Daoy (cell line): ENCODE measurements around the gene DIAPH2. TPM values are rescaled to one million over a fixed set of nuclear protein-coding genes. Genes with fewer than 3 reads are reported as not detected.

Experiments used
- DNase-seq: peaks from one replicate; pipeline ENCODE4 v3.0.0-alpha.2; 2015; ENCODE audit warnings: low read depth
- total RNA-seq: library from RNA; depleted of rRNA; stranded (reverse); fragments of >200 nt; shearing (Covaris generic); gene quantifications from 2 replicates; pipeline ENCODE4 v1.2.3, GENCODE V29; 2014

Gene DIAPH2
- total RNA-seq, 1 experiment from 2014 or later: 8.0 TPM

- peak; percentile 33 for DNase-seq
Measured at GRCh38 chrX:97563531-97564133, 879.0 kb downstream of the DIAPH2 start.

GRCh38 chrX:97564496-97564895 lies 879.9 kb downstream of the DIAPH2 start:
- DNase-seq: no peak

DNA sequence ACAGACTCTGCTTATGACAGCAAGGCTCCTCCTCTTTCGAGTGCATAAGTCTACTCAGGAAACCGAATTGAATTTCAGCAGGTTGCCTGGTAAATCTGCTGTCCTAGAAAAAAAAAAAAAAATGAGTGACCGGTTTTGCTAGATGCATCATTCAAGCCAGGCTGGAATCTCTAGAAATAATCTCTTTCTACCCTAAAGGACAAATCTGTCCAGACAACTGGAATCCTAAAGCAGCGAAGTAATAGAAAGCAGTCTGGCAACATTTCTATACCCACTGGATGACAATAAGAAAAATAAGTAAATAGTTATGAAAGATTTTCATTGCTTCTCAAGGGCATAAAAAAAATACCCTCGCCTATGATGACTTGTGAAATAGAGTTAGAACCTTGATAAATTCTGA lies 902.5 kb downstream of the DIAPH2 start:
- no peak for DNase-seq

- no peak for DNase-seq
Measured at GRCh38 chrX:97594646-97595224, 910.1 kb downstream of the DIAPH2 start.

GRCh38 chrX:97597954-97598353 lies 913.3 kb downstream of the DIAPH2 start:
- DNase-seq: no peak

GRCh38 chrX:97602465-97603258 lies 918.0 kb downstream of the DIAPH2 start:
- DNase-seq: no peak

DNA sequence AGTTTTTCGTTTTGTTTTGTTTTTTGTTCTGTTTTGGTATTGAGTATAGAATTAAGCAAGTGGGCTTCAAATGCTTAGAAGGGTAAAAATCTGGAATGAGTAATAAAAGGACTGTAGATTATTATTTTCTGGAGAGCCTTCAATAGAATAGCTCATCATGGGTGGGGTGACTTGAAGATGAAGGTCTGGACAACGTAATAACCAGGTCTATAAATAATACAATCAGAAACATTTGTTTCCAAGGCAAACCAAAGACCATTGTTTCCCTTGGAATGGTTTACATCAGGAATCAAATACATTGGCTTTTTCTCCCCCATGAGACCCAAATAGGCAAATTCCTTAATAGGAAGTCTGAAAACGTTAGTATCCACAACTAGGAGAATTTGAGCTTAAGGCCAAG lies 920.6 kb downstream of the DIAPH2 start:
- DNase-seq: no peak

DNA sequence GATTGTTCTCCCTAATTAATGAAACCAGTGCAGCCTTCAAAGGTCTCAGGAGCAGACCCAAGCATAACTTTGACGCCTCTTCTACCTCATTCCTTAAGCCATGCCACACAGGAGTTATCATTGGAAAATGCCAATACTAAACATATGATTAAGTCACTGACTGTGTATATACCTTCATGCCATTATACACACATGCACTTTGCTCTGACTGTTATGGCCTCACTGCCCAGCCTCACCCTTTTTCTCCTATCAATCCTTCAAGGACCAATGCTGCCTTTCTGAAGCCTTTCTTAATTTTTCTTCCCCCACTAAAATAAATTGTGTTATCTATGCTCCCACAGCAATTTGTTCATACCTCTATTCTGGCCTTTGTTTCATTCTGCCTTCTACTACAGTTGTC lies 924.7 kb downstream of the DIAPH2 start:
- no peak for DNase-seq

GRCh38 chrX:97609938-97610337 lies 925.3 kb downstream of the DIAPH2 start:
- no peak for DNase-seq

- peak; percentile 54 for DNase-seq
Measured at GRCh38 chrX:97616883-97617530, 932.4 kb downstream of the DIAPH2 start.

DNA sequence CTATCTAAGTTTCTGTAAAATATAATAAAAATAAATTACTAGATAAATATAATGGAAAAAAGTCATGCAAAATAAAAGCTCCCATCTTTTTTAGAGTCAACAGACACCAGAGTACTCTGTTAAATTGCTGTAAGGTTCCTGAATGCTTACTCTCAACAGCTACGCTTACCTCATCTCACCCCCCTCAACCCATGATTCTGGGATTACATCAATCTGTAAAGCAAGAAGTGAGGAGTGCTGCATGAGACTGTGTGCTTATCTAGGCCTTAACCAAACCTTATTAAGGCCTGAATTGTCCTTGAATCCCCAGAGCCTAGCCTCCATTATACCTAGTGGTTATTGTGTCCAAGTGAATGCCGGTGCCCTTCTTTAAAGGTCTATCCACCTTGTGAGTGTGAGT lies 934.9 kb downstream of the DIAPH2 start:
- no peak for DNase-seq

- DNase-seq: no peak
Measured at GRCh38 chrX:97622111-97622510, 937.5 kb downstream of the DIAPH2 start.

- DNase-seq: no peak
Measured at GRCh38 chrX:97628326-97628725, 943.7 kb downstream of the DIAPH2 start.

- no peak for DNase-seq
Measured at GRCh38 chrX:97628807-97629596, 944.4 kb downstream of the DIAPH2 start.

GRCh38 chrX:97629597-97629985 lies 944.9 kb downstream of the DIAPH2 start:
- no peak for DNase-seq

- DNase-seq: no peak
Measured at GRCh38 chrX:97633798-97634197, 949.2 kb downstream of the DIAPH2 start.

GRCh38 chrX:97636473-97637140 lies 952.0 kb downstream of the DIAPH2 start:
- DNase-seq: no peak

DNA sequence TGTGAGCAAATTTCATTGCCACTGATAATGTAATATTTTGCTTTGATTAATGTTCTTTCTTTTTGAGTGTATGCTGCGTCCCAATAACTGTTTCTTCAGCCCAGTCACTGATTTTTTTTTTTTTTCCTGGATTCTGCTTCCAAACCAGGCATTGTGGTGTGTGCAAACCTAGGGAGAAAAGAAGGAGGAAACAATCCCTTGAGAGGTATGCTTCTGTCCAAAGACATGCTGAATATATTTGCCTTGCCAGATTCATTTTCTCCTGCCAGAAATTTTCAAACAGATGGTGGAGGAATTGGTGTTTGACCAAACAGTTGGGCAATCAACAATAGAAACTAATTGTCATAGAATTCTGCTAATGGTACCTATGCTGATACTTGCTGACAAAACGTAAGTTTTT lies 952.6 kb downstream of the DIAPH2 start:
- DNase-seq: no peak

DNA sequence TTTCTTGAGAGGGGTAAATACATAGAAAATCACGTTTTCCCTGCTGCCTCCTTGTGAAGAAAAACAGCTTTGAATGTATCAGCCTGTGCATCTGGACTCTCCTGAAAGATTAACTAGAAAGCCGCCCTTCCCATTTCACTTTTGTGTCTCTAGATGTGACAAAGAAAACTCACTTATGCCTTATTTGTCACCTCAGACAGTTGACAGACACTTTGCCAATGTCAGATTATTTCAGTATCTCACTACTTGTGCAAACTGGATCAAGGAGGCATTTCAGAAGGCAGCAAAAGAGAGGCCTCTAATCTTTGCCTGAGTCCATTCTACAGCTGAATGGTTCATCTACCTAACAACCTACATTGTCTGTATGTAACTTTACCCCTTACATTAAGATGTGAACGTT lies 954.0 kb downstream of the DIAPH2 start:
- DNase-seq: no peak

DNA sequence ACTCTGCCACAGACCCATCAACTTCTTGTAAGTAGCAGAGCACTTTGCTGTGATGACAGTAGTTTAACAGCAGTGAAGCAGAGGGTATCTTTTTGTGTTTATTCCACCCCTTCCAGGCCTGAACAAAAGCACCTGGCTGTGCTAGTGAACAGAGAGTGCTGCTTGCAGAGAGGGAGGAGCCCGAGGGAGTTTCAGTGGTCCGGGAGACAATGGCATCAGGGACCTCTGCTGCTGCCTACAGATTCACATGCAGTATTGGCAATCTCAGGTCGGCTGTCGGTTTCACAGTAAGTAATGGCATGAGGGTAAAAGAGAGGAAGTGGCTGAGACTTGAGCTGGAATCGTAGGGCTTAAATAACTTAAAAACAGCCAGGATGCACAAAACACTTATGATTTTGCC lies 954.9 kb downstream of the DIAPH2 start:
- DNase-seq: no peak
